GM12892 (cell line): ENCODE data around the gene AQP12A.

Experiments used
- DNase-seq: peaks from one replicate; pipeline ENCODE4 v3.0.0; 2011; ENCODE audit not compliant: insufficient read length
- FAIRE-seq: peaks from 2 replicates; lab custom pipeline; 2011; peaks lifted over from hg19 to GRCh38; lab: Jason Lieb, UNC
- POLR2A ChIP-seq: IDR thresholded peaks from 2 replicates; pipeline ENCODE4 v1.6.1; 2011; ENCODE audit warnings: low read depth, low read length, control low read depth
- POLR2AphosphoS5 ChIP-seq: IDR thresholded peaks from 2 replicates; pipeline ENCODE4 v1.6.1; 2011; ENCODE audit warnings: low read depth, low read length, control low read depth
- TAF1 ChIP-seq: IDR thresholded peaks from 2 replicates; pipeline ENCODE4 v1.6.1; 2011; ENCODE audit warnings: low read depth, mild to moderate bottlenecking, control low read depth, low read length, borderline replicate concordance

The AQP12A gene

GRCh38 chr2:240727913-240728312 is 36.2 kb downstream of the AQP12A start:
- no peak for DNase-seq
- FAIRE-seq, result no peak
- TF ChIP-seq POLR2A, result no peak
- TF ChIP-seq TAF1, result no peak
- no peak for TF ChIP-seq POLR2AphosphoS5

GRCh38 chr2:240728361-240728760 is 36.7 kb downstream of the AQP12A start:
- FAIRE-seq (no peak), DNase-seq (no peak)
- TF ChIP-seq TAF1 (no peak), POLR2A (no peak), POLR2AphosphoS5 (no peak)

GRCh38 chr2:240728827-240729226 is 37.2 kb downstream of the AQP12A start:
- TF ChIP-seq POLR2A (no peak), POLR2AphosphoS5 (no peak)
- DNase-seq (no peak), FAIRE-seq (no peak)

GRCh38 chr2:240730501-240731177 is 39.0 kb downstream of the AQP12A start:
- TF ChIP-seq POLR2A (no peak), TAF1 (no peak), POLR2AphosphoS5 (no peak)
- FAIRE-seq (no peak), DNase-seq (no peak)

GRCh38 chr2:240731178-240731545 is 39.5 kb downstream of the AQP12A start:
- FAIRE-seq (no peak), DNase-seq (no peak)
- TF ChIP-seq POLR2A (no peak), TAF1 (no peak), POLR2AphosphoS5 (no peak)

- FAIRE-seq (no peak), DNase-seq (no peak)
- no peak for TF ChIP-seq POLR2AphosphoS5
These were observed 40.5 kb downstream of the AQP12A start for GRCh38 chr2:240732184-240732583.

- FAIRE-seq (no peak), DNase-seq (no peak)
- TF ChIP-seq POLR2AphosphoS5 (no peak), POLR2A (no peak)
These were observed 41.4 kb downstream of the AQP12A start for GRCh38 chr2:240732911-240733622.

GRCh38 chr2:240733803-240734495 is 42.3 kb downstream of the AQP12A start:
- FAIRE-seq (no peak), DNase-seq (no peak)
- TF ChIP-seq TAF1 (no peak), POLR2AphosphoS5 (no peak), POLR2A (no peak)

GRCh38 chr2:240734756-240735155 is 43.1 kb downstream of the AQP12A start:
- DNase-seq (no peak), FAIRE-seq (no peak)
- TF ChIP-seq TAF1 (no peak), POLR2AphosphoS5 (no peak), POLR2A (no peak)

GRCh38 chr2:240735476-240735875 is 43.8 kb downstream of the AQP12A start:
- FAIRE-seq (no peak), DNase-seq (no peak)
- no peak for TF ChIP-seq POLR2AphosphoS5
- TF ChIP-seq POLR2A, result no peak
- TF ChIP-seq TAF1, result no peak

GRCh38 chr2:240736281-240737250 is 44.9 kb downstream of the AQP12A start:
- no peak for FAIRE-seq
- no peak for DNase-seq

More at GRCh38 chr2:240736281-240737250, 44.9 kb downstream of the AQP12A start:
- TF ChIP-seq POLR2AphosphoS5, result no peak
- TF ChIP-seq POLR2A, result no peak
- no peak for TF ChIP-seq TAF1
